Measurements from ENCODE around the gene F8.
"Not testable (repeated sequence)": the region's sequence is repeated elsewhere in the genome, so short reads cannot be mapped to it uniquely, and the experiment has no call there.

F8 gene

GRCh38 chrX:154968353-154968752 lies 54.2 kb downstream of the F8 start:
- Histone ChIP-seq H3K4me3 (ENCODE audit: low read length) (no peak overlapping the region), H3K4me2 (ENCODE audit: low read length) (no peak overlapping the region), H3K9ac (ENCODE audit: low read depth, low read length) (no peak overlapping the region), H3K9me3 (replicated peaks; ENCODE audit: low read length) (no peaks in the 10 kb centered on the region), H3K36me3 (ENCODE audit: insufficient read depth, low read length) (no peaks in the 10 kb centered on the region), H3K27me3 (ENCODE audit: control insufficient read depth, insufficient read depth, low read length) (no peaks in the 10 kb centered on the region), H3K4me1 (ENCODE audit: control insufficient read depth, insufficient read depth, low read length) (no peaks in the 10 kb centered on the region)

GRCh38 chrX:154967603-154968002 lies 54.9 kb downstream of the F8 start:
- Histone ChIP-seq H3K4me2 (ENCODE audit: low read length) (no peak overlapping the region), H3K36me3 (ENCODE audit: insufficient read depth, low read length) (no peaks in the 10 kb centered on the region), H3K4me3 (ENCODE audit: low read length) (no peak overlapping the region), H3K27me3 (ENCODE audit: control insufficient read depth, insufficient read depth, low read length) (no peaks in the 10 kb centered on the region), H3K9ac (ENCODE audit: low read depth, low read length) (no peak overlapping the region), H3K4me1 (ENCODE audit: control insufficient read depth, insufficient read depth, low read length) (no peaks in the 10 kb centered on the region), H3K9me3 (replicated peaks; ENCODE audit: low read length) (no peaks in the 10 kb centered on the region)

GRCh38 chrX:154961947-154962346 lies 60.6 kb downstream of the F8 start:
- H3K9me3 ChIP-seq (replicated peaks; ENCODE audit: low read length): no peaks in the 10 kb centered on the region
- no peak overlapping the region for H3K4me2 ChIP-seq (ENCODE audit: low read length)
- no peak overlapping the region for H3K9ac ChIP-seq (ENCODE audit: low read depth, low read length)
- H3K4me3 ChIP-seq (ENCODE audit: low read length): no peak overlapping the region
- H3K27me3 ChIP-seq (ENCODE audit: control insufficient read depth, insufficient read depth, low read length): no peaks in the 10 kb centered on the region
- H3K36me3 ChIP-seq (ENCODE audit: insufficient read depth, low read length): no peaks in the 10 kb centered on the region
- H3K4me1 ChIP-seq (ENCODE audit: control insufficient read depth, insufficient read depth, low read length): no peaks in the 10 kb centered on the region

GRCh38 chrX:154955799-154956198 lies 66.7 kb downstream of the F8 start:
- H3K9ac ChIP-seq (ENCODE audit: low read depth, low read length); H3K9me3 ChIP-seq (replicated peaks; ENCODE audit: low read length); H3K27me3 ChIP-seq (ENCODE audit: control insufficient read depth, insufficient read depth, low read length); H3K4me1 ChIP-seq (ENCODE audit: control insufficient read depth, insufficient read depth, low read length); H3K4me2 ChIP-seq (ENCODE audit: low read length); H3K4me3 ChIP-seq (ENCODE audit: low read length); H3K36me3 ChIP-seq (ENCODE audit: insufficient read depth, low read length): not testable (repeated sequence)

- H3K9ac ChIP-seq (ENCODE audit: low read depth, low read length); H3K4me2 ChIP-seq (ENCODE audit: low read length); H3K36me3 ChIP-seq (ENCODE audit: insufficient read depth, low read length); H3K9me3 ChIP-seq (replicated peaks; ENCODE audit: low read length); H3K4me1 ChIP-seq (ENCODE audit: control insufficient read depth, insufficient read depth, low read length); H3K27me3 ChIP-seq (ENCODE audit: control insufficient read depth, insufficient read depth, low read length); H3K4me3 ChIP-seq (ENCODE audit: low read length): not testable (repeated sequence)
These were observed 83.3 kb downstream of the F8 start for GRCh38 chrX:154939265-154939664.

- not testable (repeated sequence) for H3K4me2 ChIP-seq (ENCODE audit: low read length); H3K4me1 ChIP-seq (ENCODE audit: control insufficient read depth, insufficient read depth, low read length); H3K9me3 ChIP-seq (replicated peaks; ENCODE audit: low read length); H3K4me3 ChIP-seq (ENCODE audit: low read length); H3K36me3 ChIP-seq (ENCODE audit: insufficient read depth, low read length); H3K9ac ChIP-seq (ENCODE audit: low read depth, low read length); H3K27me3 ChIP-seq (ENCODE audit: control insufficient read depth, insufficient read depth, low read length)
These were observed 97.8 kb downstream of the F8 start for GRCh38 chrX:154924771-154925170.

- no peaks in the 10 kb centered on the region for H3K4me1 ChIP-seq (ENCODE audit: control insufficient read depth, insufficient read depth, low read length)
- H3K9ac ChIP-seq (ENCODE audit: low read depth, low read length): no peak overlapping the region
- peak overlapping the region; percentile 36 for H3K4me3 ChIP-seq (ENCODE audit: low read length)
- H3K36me3 ChIP-seq (ENCODE audit: insufficient read depth, low read length): no peaks in the 10 kb centered on the region
- H3K4me2 ChIP-seq (ENCODE audit: low read length): peak overlapping the region; percentile 72
- peaks cover 2% of the 10 kb centered on the region for H3K27me3 ChIP-seq (ENCODE audit: control insufficient read depth, insufficient read depth, low read length)
- H3K9me3 ChIP-seq (replicated peaks; ENCODE audit: low read length): no peaks in the 10 kb centered on the region
These were observed 104.5 kb downstream of the F8 start for GRCh38 chrX:154918060-154918483.

GRCh38 chrX:154914052-154914451 lies 108.5 kb downstream of the F8 start:
- Histone ChIP-seq H3K9ac (ENCODE audit: low read depth, low read length) (no peak overlapping the region), H3K36me3 (ENCODE audit: insufficient read depth, low read length) (no peaks in the 10 kb centered on the region), H3K4me2 (ENCODE audit: low read length) (no peak overlapping the region), H3K27me3 (ENCODE audit: control insufficient read depth, insufficient read depth, low read length) (peaks cover 2% of the 10 kb centered on the region), H3K4me1 (ENCODE audit: control insufficient read depth, insufficient read depth, low read length) (no peaks in the 10 kb centered on the region), H3K9me3 (replicated peaks; ENCODE audit: low read length) (no peaks in the 10 kb centered on the region), H3K4me3 (ENCODE audit: low read length) (no peak overlapping the region)

GRCh38 chrX:154910528-154910927 lies 112.0 kb downstream of the F8 start:
- not testable (repeated sequence) for H3K4me1 ChIP-seq (ENCODE audit: control insufficient read depth, insufficient read depth, low read length); H3K9me3 ChIP-seq (replicated peaks; ENCODE audit: low read length); H3K4me3 ChIP-seq (ENCODE audit: low read length); H3K36me3 ChIP-seq (ENCODE audit: insufficient read depth, low read length); H3K4me2 ChIP-seq (ENCODE audit: low read length); H3K9ac ChIP-seq (ENCODE audit: low read depth, low read length); H3K27me3 ChIP-seq (ENCODE audit: control insufficient read depth, insufficient read depth, low read length)

- not testable (repeated sequence) for H3K4me1 ChIP-seq (ENCODE audit: control insufficient read depth, insufficient read depth, low read length); H3K4me3 ChIP-seq (ENCODE audit: low read length); H3K36me3 ChIP-seq (ENCODE audit: insufficient read depth, low read length)
These were observed 112.5 kb downstream of the F8 start for GRCh38 chrX:154910048-154910447.

GRCh38 chrX:154908821-154909220 lies 113.7 kb downstream of the F8 start:
- H3K4me2 ChIP-seq (ENCODE audit: low read length): no peak overlapping the region
- H3K4me1 ChIP-seq (ENCODE audit: control insufficient read depth, insufficient read depth, low read length): no peaks in the 10 kb centered on the region
- no peaks in the 10 kb centered on the region for H3K9me3 ChIP-seq (replicated peaks; ENCODE audit: low read length)
- no peak overlapping the region for H3K4me3 ChIP-seq (ENCODE audit: low read length)
- peaks cover 2% of the 10 kb centered on the region for H3K27me3 ChIP-seq (ENCODE audit: control insufficient read depth, insufficient read depth, low read length)
- H3K9ac ChIP-seq (ENCODE audit: low read depth, low read length): no peak overlapping the region
- no peaks in the 10 kb centered on the region for H3K36me3 ChIP-seq (ENCODE audit: insufficient read depth, low read length)

More at GRCh38 chrX:154910048-154910447, 112.5 kb downstream of the F8 start:
- H3K27me3 ChIP-seq (ENCODE audit: control insufficient read depth, insufficient read depth, low read length); H3K4me2 ChIP-seq (ENCODE audit: low read length); H3K9ac ChIP-seq (ENCODE audit: low read depth, low read length); H3K9me3 ChIP-seq (replicated peaks; ENCODE audit: low read length): not testable (repeated sequence)

GRCh38 chrX:154902408-154902807 lies 120.1 kb downstream of the F8 start:
- Histone ChIP-seq H3K4me2 (ENCODE audit: low read length) (no peak overlapping the region), H3K36me3 (ENCODE audit: insufficient read depth, low read length) (no peaks in the 10 kb centered on the region), H3K9me3 (replicated peaks; ENCODE audit: low read length) (no peaks in the 10 kb centered on the region), H3K27me3 (ENCODE audit: control insufficient read depth, insufficient read depth, low read length) (peaks cover 5% of the 10 kb centered on the region), H3K9ac (ENCODE audit: low read depth, low read length) (no peak overlapping the region), H3K4me1 (ENCODE audit: control insufficient read depth, insufficient read depth, low read length) (no peaks in the 10 kb centered on the region), H3K4me3 (ENCODE audit: low read length) (no peak overlapping the region)
